Glutamatergic neuron (in vitro differentiated cells): ENCODE measurements around the gene GREM1. TPM values are rescaled to one million over a fixed set of nuclear protein-coding genes. Genes with fewer than 3 reads are reported as not detected.
A peak's percentile ranks its signal among the peaks of the same experiment; 100 is the strongest.

Experiments
- DNase-seq: peaks from one replicate; pipeline ENCODE4 v3.0.0; 2022
- H3K27ac Mint-ChIP-seq: one replicate; pipeline ENCODE4 v1.8.0; 2020; ENCODE audit warnings: mild to moderate bottlenecking, mixed read lengths, inconsistent platforms; ENCODE audit not compliant: unreplicated experiment
- H3K27me3 Mint-ChIP-seq: one replicate; pipeline ENCODE4 v1.8.0; 2020; ENCODE audit warnings: mild to moderate bottlenecking, moderate library complexity, mixed read lengths, inconsistent platforms; ENCODE audit not compliant: unreplicated experiment
- H3K36me3 Mint-ChIP-seq: one replicate; pipeline ENCODE4 v1.8.0; 2020; ENCODE audit warnings: mild to moderate bottlenecking, mixed read lengths, inconsistent platforms; ENCODE audit not compliant: unreplicated experiment
- H3K4me1 Mint-ChIP-seq: one replicate; pipeline ENCODE4 v1.8.0; 2020; ENCODE audit warnings: mild to moderate bottlenecking, low read depth, mixed read lengths, inconsistent platforms; ENCODE audit not compliant: unreplicated experiment
- H3K4me3 Mint-ChIP-seq: one replicate; pipeline ENCODE4 v1.8.0; 2020; ENCODE audit warnings: mild to moderate bottlenecking, mixed read lengths, inconsistent platforms; ENCODE audit not compliant: unreplicated experiment
- H3K9me3 Mint-ChIP-seq: one replicate; pipeline ENCODE4 v1.8.0; 2020; ENCODE audit warnings: mild to moderate bottlenecking, moderate library complexity, mixed read lengths, inconsistent platforms; ENCODE audit not compliant: unreplicated experiment
- CTCF ChIP-seq: fragments of 200-600 bp; sonication (generic); IDR thresholded peaks from one replicate; pipeline ENCODE4 v1.5.0; 2021; ENCODE audit not compliant: partially characterized antibody, unreplicated experiment
- total RNA-seq: library from RNA; stranded (reverse); fragmentation: NEBNext Ultra II Directional; extraction: Animal tissue kit (Norgen Biotek cat#: 25700); gene quantifications from one replicate; pipeline ENCODE4 v1.2.1, GENCODE V29; 2021; ENCODE audit not compliant: unreplicated experiment

The GREM1 gene
- total RNA-seq, 1 donor from 2014 or later = not detected

GRCh38 chr15:32729700-32730395 is 12.0 kb downstream of the GREM1 start:
- Mint-ChIP-seq H3K36me3 (peaks cover 4% of the 10 kb centered on the region), H3K27ac (no peak overlapping the region), H3K9me3 (no peaks in the 10 kb centered on the region), H3K27me3 (peaks cover 4% of the 10 kb centered on the region), H3K4me1 (no peaks in the 10 kb centered on the region), H3K4me3 (no peak overlapping the region)
- no peak for DNase-seq
- TF ChIP-seq CTCF = no peak

GRCh38 chr15:32730677-32731654 is 13.2 kb downstream of the GREM1 start:
- peaks cover 4% of the 10 kb centered on the region for H3K36me3 Mint-ChIP-seq
- no peak for TF ChIP-seq CTCF
- no peaks in the 10 kb centered on the region for H3K4me1 Mint-ChIP-seq
- H3K27ac Mint-ChIP-seq = no peak overlapping the region
- no peaks in the 10 kb centered on the region for H3K9me3 Mint-ChIP-seq
- peak; percentile 32 for DNase-seq
- peaks cover 4% of the 10 kb centered on the region for H3K27me3 Mint-ChIP-seq
- H3K4me3 Mint-ChIP-seq = no peak overlapping the region

GRCh38 chr15:32732574-32733157 is 14.9 kb downstream of the GREM1 start:
- Mint-ChIP-seq H3K4me3 (no peak overlapping the region), H3K27me3 (peaks cover 3% of the 10 kb centered on the region), H3K36me3 (peaks cover 4% of the 10 kb centered on the region), H3K9me3 (no peaks in the 10 kb centered on the region), H3K27ac (no peak overlapping the region), H3K4me1 (no peaks in the 10 kb centered on the region)
- TF ChIP-seq CTCF = no peak
- no peak for DNase-seq

GRCh38 chr15:32733281-32733680 is 15.5 kb downstream of the GREM1 start:
- no peaks in the 10 kb centered on the region for H3K9me3 Mint-ChIP-seq
- H3K36me3 Mint-ChIP-seq = peaks cover 4% of the 10 kb centered on the region
- H3K27me3 Mint-ChIP-seq = peaks cover 3% of the 10 kb centered on the region
- no peak for DNase-seq
- H3K27ac Mint-ChIP-seq = no peak overlapping the region
- H3K4me3 Mint-ChIP-seq = no peak overlapping the region
- no peak for TF ChIP-seq CTCF
- no peaks in the 10 kb centered on the region for H3K4me1 Mint-ChIP-seq
